NB4 (cell line): ENCODE results near the gene CLRN2.

Experiments
- CTCF ChIP-seq: IDR thresholded peaks from one replicate; pipeline ENCODE4 v1.5.1; 2012; ENCODE audit warnings: low read depth, low read length
- POLR2A ChIP-seq: IDR thresholded peaks from 2 replicates; pipeline ENCODE4 v1.6.1; 2011; ENCODE audit warnings: mild to moderate bottlenecking; ENCODE audit not compliant: insufficient read length; ENCODE audit errors: extremely low read depth
- TF ChIP-seq, protein P1 (sequence below): IDR thresholded peaks from 2 replicates; pipeline ENCODE4 v1.6.1; 2011; ENCODE audit warnings: low read depth, low read length

GRCh38 chr4:17468619-17469221 is 46.2 kb upstream of the CLRN2 start:
- TF ChIP-seq CTCF: peak; percentile 13
- TF ChIP-seq, protein P1, sequence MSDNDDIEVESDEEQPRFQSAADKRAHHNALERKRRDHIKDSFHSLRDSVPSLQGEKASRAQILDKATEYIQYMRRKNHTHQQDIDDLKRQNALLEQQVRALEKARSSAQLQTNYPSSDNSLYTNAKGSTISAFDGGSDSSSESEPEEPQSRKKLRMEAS: no peak
- no peak for TF ChIP-seq POLR2A
